Measurements from ENCODE around the gene NR2F1-AS1.

DNA sequence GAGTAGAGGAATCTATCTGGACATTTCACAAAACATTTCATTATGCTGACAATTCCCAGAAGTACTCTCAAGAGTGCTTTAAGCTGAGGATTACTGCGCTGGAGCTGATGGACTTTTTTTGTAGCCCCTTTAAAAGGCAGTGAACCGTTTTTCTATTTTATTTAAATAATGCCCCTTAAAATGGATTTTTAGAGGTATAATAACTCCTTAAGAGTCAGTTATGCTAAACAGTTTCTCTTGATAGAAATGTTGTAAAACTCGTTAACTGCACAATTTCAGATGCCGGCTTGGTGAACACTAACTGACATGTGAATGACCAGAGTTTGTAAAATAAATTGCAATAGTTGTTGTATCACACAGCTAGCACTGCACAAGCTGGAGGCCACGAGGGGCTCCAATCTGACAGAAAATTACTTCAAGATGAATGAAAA is 174.0 kb downstream of the NR2F1-AS1 start:
- TF ChIP-seq ZFP30 (CRISPR knock-in tag; IDR thresholded peaks at IDR 0.05) (no peak), ESRRG (CRISPR knock-in tag; IDR thresholded peaks at IDR 0.05) (no peak), ISL1 (CRISPR knock-in tag; IDR thresholded peaks at IDR 0.05) (no peak)
- TF ChIP-seq, protein P1, sequence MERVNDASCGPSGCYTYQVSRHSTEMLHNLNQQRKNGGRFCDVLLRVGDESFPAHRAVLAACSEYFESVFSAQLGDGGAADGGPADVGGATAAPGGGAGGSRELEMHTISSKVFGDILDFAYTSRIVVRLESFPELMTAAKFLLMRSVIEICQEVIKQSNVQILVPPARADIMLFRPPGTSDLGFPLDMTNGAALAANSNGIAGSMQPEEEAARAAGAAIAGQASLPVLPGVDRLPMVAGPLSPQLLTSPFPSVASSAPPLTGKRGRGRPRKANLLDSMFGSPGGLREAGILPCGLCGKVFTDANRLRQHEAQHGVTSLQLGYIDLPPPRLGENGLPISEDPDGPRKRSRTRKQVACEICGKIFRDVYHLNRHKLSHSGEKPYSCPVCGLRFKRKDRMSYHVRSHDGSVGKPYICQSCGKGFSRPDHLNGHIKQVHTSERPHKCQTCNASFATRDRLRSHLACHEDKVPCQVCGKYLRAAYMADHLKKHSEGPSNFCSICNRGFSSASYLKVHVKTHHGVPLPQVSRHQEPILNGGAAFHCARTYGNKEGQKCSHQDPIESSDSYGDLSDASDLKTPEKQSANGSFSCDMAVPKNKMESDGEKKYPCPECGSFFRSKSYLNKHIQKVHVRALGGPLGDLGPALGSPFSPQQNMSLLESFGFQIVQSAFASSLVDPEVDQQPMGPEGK (CRISPR knock-in tag; IDR thresholded peaks at IDR 0.05; ENCODE audit: borderline replicate concordance): no peak
- TF ChIP-seq, protein P2, sequence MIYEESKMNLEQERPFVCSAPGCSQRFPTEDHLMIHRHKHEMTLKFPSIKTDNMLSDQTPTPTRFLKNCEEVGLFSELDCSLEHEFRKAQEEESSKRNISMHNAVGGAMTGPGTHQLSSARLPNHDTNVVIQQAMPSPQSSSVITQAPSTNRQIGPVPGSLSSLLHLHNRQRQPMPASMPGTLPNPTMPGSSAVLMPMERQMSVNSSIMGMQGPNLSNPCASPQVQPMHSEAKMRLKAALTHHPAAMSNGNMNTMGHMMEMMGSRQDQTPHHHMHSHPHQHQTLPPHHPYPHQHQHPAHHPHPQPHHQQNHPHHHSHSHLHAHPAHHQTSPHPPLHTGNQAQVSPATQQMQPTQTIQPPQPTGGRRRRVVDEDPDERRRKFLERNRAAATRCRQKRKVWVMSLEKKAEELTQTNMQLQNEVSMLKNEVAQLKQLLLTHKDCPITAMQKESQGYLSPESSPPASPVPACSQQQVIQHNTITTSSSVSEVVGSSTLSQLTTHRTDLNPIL (CRISPR knock-in tag; IDR thresholded peaks at IDR 0.05; ENCODE audit: low read depth): no peak
